Measurements from ENCODE around the gene COMMD3. TPM values are rescaled to one million over a fixed set of nuclear protein-coding genes. Genes with fewer than 3 reads are reported as not detected.
A peak's percentile ranks its signal among the peaks of the same experiment; 100 is the strongest.

The COMMD3 gene
- total and polyA plus RNA-seq, 7 experiments from 2014 or later = 33.9 to 83.7 (median 57.2) TPM

DNA sequence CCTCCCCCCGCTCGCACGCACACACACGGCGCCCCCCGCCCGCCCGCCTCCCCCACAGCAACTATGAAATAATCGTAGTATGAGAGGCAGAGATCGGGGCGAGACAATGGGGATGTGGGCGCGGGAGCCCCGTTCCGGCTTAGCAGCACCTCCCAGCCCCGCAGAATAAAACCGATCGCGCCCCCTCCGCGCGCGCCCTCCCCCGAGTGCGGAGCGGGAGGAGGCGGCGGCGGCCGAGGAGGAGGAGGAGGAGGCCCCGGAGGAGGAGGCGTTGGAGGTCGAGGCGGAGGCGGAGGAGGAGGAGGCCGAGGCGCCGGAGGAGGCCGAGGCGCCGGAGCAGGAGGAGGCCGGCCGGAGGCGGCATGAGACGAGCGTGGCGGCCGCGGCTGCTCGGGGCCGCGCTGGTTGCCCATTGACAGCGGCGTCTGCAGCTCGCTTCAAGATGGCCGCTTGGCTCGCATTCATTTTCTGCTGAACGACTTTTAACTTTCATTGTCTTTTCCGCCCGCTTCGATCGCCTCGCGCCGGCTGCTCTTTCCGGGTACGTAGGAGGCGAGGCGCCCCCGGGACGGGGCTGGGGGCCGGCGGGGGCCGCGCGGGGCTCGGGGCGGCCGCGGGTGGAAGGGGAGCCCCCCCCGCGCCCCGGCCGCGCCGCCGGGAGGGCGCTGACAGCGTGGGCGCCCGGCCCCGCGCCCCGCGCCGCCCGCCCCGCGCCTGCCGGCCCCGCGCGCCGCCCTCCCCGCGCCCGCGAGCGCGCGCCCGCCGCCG lies 5.2 kb downstream of the COMMD3 start:
- H3K4me3 ChIP-seq (ENCODE audit: low read length) = peak overlapping the region; percentile 57
- ChIA-PET POLR2A (interaction anchor here (1.0 to 3.7 kb wide), 3 partner anchors 10 to 92 kb away, joined by 6 to 28 read pairs (median 10); no protein-coding TSS in a partner anchor), CTCF (interaction anchor here (0.6 kb wide), 1 partner anchor 327 kb away, joined by 3 read pairs; no protein-coding TSS in a partner anchor)
- H3K36me3 ChIP-seq (ENCODE audit: control insufficient read depth in 2 of 3, insufficient read depth in 3 of 3, low read length in 3 of 3) = no peaks in the 10 kb centered on the region
- peaks cover 6 to 46% (median 38%) of the 10 kb centered on the region in 5 donors for H3K27me3 Mint-ChIP-seq
- DNase-seq = peak; percentile 54 to 76 (median 72)
- H3K4me3 Mint-ChIP-seq = peak overlapping the region; percentile 72 to 90 (median 85)
- ATAC-seq = peak; percentile 44
- H3K9me3 ChIP-seq (ENCODE audit: control insufficient read depth in 2 of 3, low read length in 3 of 3) = no peaks in the 10 kb centered on the region
- H3K36me3 Mint-ChIP-seq = peaks cover 0 to 31% (median 4%) of the 10 kb centered on the region in 5 donors
- peaks cover 0 to 14% (median 0%) of the 10 kb centered on the region in 11 donors for H3K9me3 Mint-ChIP-seq
- peak overlapping the region; percentile 77 for H3K27ac ChIP-seq (ENCODE audit: low read depth, low read length)
- peaks cover 22 to 42% of the 10 kb centered on the region in 2 donors for H3K4me1 ChIP-seq (ENCODE audit: control insufficient read depth in 2 of 2, insufficient read depth in 2 of 2, low read length in 2 of 2)
- peaks cover 22 to 75% (median 68%) of the 10 kb centered on the region in 7 donors for H3K4me1 Mint-ChIP-seq
- intact Hi-C loops (cut with micrococcal nuclease) = loop anchor here (1.0 to 10.0 kb wide), 9 partner anchors 12 to 826 kb away; partner anchors contain the start of genes MSRB2 (in 1 of the 2), PIP4K2A (in 1 of the 2) and SKIDA1 (in 1 of the 2)
- H3K27me3 ChIP-seq (ENCODE audit: control insufficient read depth in 2 of 2, insufficient read depth in 2 of 2, low read length in 2 of 2) = peaks cover 0 to 13% of the 10 kb centered on the region in 2 donors
- H3K27ac Mint-ChIP-seq = peak overlapping the region in 8 of 9 donors; percentile 66 to 91 (median 85)

DNA sequence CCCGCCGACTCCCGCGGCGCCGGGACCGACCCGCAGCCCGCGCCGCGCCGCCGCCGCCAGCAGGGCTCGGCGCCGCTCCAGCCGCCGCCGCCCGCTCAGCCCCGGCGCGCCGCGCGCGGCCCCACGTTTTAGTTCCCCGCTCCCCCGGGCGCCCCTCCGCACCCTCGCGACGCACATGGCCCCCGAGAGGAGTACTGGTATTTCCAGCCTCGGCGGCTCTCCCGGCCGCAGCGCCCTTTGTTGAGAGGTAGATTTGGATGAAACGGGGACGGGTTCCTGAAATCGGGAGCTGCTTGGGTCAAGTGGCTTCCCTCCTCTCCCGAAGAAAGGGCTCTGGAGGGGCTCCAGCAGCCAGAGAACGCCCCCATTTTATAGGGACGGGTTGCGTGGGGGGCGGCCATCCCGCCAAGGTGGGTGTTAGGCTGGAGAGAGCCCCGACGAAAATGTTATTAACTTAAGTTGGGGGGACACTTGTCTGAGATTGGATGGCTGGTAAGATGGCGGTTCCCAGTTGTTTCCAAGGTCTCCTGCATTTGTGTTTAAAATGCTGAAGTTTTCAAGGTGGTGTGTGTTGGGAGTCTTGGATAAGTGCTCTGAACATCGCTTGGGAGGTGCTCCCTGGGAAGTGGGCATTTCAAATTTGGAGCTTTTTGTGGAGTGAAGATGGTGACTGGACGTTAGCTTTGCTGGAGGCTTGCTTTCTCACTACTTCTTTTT lies 5.9 kb downstream of the COMMD3 start:
- H3K4me3 Mint-ChIP-seq = peak overlapping the region; percentile 80 to 94 (median 88)
- H3K27me3 Mint-ChIP-seq = peaks cover 6 to 49% (median 44%) of the 10 kb centered on the region in 5 donors
- peaks cover 0 to 32% (median 4%) of the 10 kb centered on the region in 5 donors for H3K36me3 Mint-ChIP-seq
- peaks cover 23 to 76% (median 68%) of the 10 kb centered on the region in 7 donors for H3K4me1 Mint-ChIP-seq
- no peak for ATAC-seq
- Histone ChIP-seq H3K27ac (ENCODE audit: low read depth, low read length) (peak overlapping the region; percentile 53), H3K27me3 (ENCODE audit: control insufficient read depth in 2 of 2, insufficient read depth in 2 of 2, low read length in 2 of 2) (peaks cover 0 to 13% of the 10 kb centered on the region in 2 donors), H3K4me3 (ENCODE audit: low read length) (peak overlapping the region; percentile 58), H3K9me3 (ENCODE audit: control insufficient read depth in 2 of 3, low read length in 3 of 3) (no peaks in the 10 kb centered on the region), H3K4me1 (ENCODE audit: control insufficient read depth in 2 of 2, insufficient read depth in 2 of 2, low read length in 2 of 2) (peaks cover 19 to 40% of the 10 kb centered on the region in 2 donors), H3K36me3 (ENCODE audit: control insufficient read depth in 2 of 3, insufficient read depth in 3 of 3, low read length in 3 of 3) (no peaks in the 10 kb centered on the region)
- ChIA-PET POLR2A (interaction anchor here (1.0 to 3.7 kb wide), 6 partner anchors 10 to 319 kb away, joined by 3 to 28 read pairs (median 8); partner anchors contain the start of gene DNAJC1), CTCF (interaction anchor here (1.0 kb wide), 1 partner anchor 9 kb away, joined by 3 read pairs; no protein-coding TSS in a partner anchor)
- intact Hi-C loops (cut with micrococcal nuclease) = loop anchor here (1.0 to 10.0 kb wide), 9 partner anchors 11 to 827 kb away; partner anchors contain the start of genes MSRB2 (in 1 of the 2), PIP4K2A (in 1 of the 2) and SKIDA1 (in 1 of the 2)
- peaks cover 0 to 16% (median 0%) of the 10 kb centered on the region in 11 donors for H3K9me3 Mint-ChIP-seq
- DNase-seq = peak in 3 of 9 donors; percentile 21 to 41 (median 38)
- peak overlapping the region; percentile 84 to 94 (median 90) for H3K27ac Mint-ChIP-seq

DNA sequence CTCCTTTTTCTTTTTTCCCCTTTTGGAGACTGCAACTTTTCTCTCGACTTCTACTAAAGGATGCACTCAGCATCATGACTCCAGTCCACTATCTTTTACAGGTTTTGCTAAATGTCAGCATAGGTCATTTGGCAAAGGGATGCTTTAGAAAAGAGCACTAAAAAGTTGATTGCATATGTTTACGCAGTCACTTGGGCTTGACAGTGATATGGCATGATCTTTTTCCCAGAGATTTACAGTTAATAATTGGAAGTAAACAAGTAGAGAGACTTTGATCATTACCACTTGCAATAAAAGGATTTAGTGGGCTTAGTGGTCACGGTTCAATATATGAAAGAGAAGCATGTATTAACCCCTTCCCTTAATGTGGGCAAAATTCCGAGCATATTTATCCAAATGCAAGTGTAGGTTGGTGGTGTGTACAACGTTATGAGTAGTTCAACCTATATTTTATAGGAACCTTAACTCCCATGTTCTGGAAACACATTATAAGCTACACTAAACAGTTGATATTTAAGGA lies 6.5 kb downstream of the COMMD3 start:
- peak overlapping the region; percentile 53 for H3K27ac ChIP-seq (ENCODE audit: low read depth, low read length)
- DNase-seq = no peak
- Mint-ChIP-seq H3K4me3 (peak overlapping the region; percentile 80 to 94 (median 88)), H3K27me3 (peaks cover 6 to 51% (median 44%) of the 10 kb centered on the region in 5 donors), H3K36me3 (peaks cover 0 to 34% (median 4%) of the 10 kb centered on the region in 5 donors), H3K27ac (peak overlapping the region; percentile 84 to 94 (median 90)), H3K4me1 (peaks cover 23 to 70% (median 62%) of the 10 kb centered on the region in 7 donors), H3K9me3 (peaks cover 0 to 16% (median 0%) of the 10 kb centered on the region in 11 donors)
- H3K36me3 ChIP-seq (ENCODE audit: control insufficient read depth in 2 of 3, insufficient read depth in 3 of 3, low read length in 3 of 3) = no peaks in the 10 kb centered on the region
- H3K9me3 ChIP-seq (ENCODE audit: control insufficient read depth in 2 of 3, low read length in 3 of 3) = no peaks in the 10 kb centered on the region
- intact Hi-C loops (cut with micrococcal nuclease) = loop anchor here (5.0 to 10.0 kb wide), 4 partner anchors 290 to 795 kb away; partner anchors contain the start of genes MSRB2 (in 1 of the 2), PIP4K2A (in 1 of the 2) and SKIDA1 (in 1 of the 2)
- peaks cover 0 to 13% of the 10 kb centered on the region in 2 donors for H3K27me3 ChIP-seq (ENCODE audit: control insufficient read depth in 2 of 2, insufficient read depth in 2 of 2, low read length in 2 of 2)
- ChIA-PET CTCF (interaction anchor here (1.0 to 1.3 kb wide), 2 partner anchors 9 to 17 kb away, joined by 3 to 4 read pairs; no protein-coding TSS in a partner anchor), POLR2A (interaction anchor here (0.6 to 3.7 kb wide), 6 partner anchors 9 to 319 kb away, joined by 3 to 28 read pairs (median 8); partner anchors contain the start of gene DNAJC1)
- ATAC-seq = no peak
- peaks cover 16 to 33% of the 10 kb centered on the region in 2 donors for H3K4me1 ChIP-seq (ENCODE audit: control insufficient read depth in 2 of 2, insufficient read depth in 2 of 2, low read length in 2 of 2)
- H3K4me3 ChIP-seq (ENCODE audit: low read length) = peak overlapping the region; percentile 58

DNA sequence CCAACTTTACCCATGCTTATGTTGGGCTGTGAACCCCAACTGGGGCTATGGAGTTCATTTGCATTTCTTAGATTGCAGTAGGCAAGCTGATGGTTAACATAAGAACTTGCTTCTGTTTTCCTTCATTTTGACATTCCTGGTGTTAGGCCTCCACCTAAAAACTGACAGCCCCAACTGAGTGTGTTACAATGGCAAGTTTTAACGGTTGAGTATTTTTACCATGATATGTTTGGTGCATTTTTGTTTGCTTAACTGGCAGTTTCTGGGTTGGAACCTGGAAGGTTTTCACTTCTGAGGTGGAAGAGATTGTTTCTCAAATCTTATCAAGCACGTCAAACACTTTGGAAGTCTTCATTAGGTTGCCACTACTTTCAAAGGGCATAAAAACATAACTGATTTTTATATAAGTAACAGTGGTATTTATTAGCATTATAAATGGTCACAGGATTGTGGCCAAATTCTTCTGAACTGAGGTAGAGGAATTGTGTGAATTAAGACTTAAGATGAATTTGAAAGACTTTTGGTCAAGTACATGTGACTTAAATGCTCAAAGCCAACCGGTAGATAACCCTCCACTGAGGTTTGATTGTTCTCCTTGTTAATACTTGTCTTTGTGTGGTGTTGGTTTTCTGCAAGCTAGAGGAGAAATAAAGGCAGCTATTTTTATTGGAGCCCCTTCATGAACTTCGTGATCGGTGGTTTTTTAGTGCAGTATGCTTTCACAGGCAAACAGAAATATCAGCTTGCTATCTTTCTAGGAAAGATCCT lies 7.5 kb downstream of the COMMD3 start:
- H3K4me3 Mint-ChIP-seq = peak overlapping the region; percentile 53 to 94 (median 88)
- ChIA-PET POLR2A (interaction anchor here (0.6 to 4.6 kb wide), 10 partner anchors 8 to 320 kb away, joined by 3 to 32 read pairs (median 10); partner anchors contain the start of genes COMMD3 and DNAJC1), CTCF (interaction anchor here (1.0 to 1.3 kb wide), 4 partner anchors 10 to 95 kb away, joined by 3 to 4 read pairs (median 4); no protein-coding TSS in a partner anchor)
- intact Hi-C loops (cut with micrococcal nuclease) = loop anchor here (2.0 to 10.0 kb wide), 6 partner anchors 15 to 796 kb away; partner anchors contain the start of genes MSRB2 (in 1 of the 2), PIP4K2A (in 1 of the 2) and SKIDA1 (in 1 of the 2)
- peaks cover 0 to 16% (median 0%) of the 10 kb centered on the region in 11 donors for H3K9me3 Mint-ChIP-seq
- no peak overlapping the region for H3K4me3 ChIP-seq (ENCODE audit: low read length)
- peak overlapping the region in 7 of 9 donors; percentile 54 to 94 (median 86) for H3K27ac Mint-ChIP-seq
- H3K27ac ChIP-seq (ENCODE audit: low read depth, low read length) = no peak overlapping the region
- no peaks in the 10 kb centered on the region for H3K9me3 ChIP-seq (ENCODE audit: control insufficient read depth in 2 of 3, low read length in 3 of 3)
- no peaks in the 10 kb centered on the region for H3K36me3 ChIP-seq (ENCODE audit: control insufficient read depth in 2 of 3, insufficient read depth in 3 of 3, low read length in 3 of 3)
- peaks cover 6 to 52% (median 43%) of the 10 kb centered on the region in 5 donors for H3K27me3 Mint-ChIP-seq
- H3K4me1 Mint-ChIP-seq = peaks cover 23 to 60% (median 53%) of the 10 kb centered on the region in 7 donors
- peaks cover 16 to 27% of the 10 kb centered on the region in 2 donors for H3K4me1 ChIP-seq (ENCODE audit: control insufficient read depth in 2 of 2, insufficient read depth in 2 of 2, low read length in 2 of 2)
- peaks cover 0 to 9% of the 10 kb centered on the region in 2 donors for H3K27me3 ChIP-seq (ENCODE audit: control insufficient read depth in 2 of 2, insufficient read depth in 2 of 2, low read length in 2 of 2)
- peaks cover 0 to 29% (median 4%) of the 10 kb centered on the region in 5 donors for H3K36me3 Mint-ChIP-seq
- ATAC-seq = no peak
- DNase-seq = no peak

DNA sequence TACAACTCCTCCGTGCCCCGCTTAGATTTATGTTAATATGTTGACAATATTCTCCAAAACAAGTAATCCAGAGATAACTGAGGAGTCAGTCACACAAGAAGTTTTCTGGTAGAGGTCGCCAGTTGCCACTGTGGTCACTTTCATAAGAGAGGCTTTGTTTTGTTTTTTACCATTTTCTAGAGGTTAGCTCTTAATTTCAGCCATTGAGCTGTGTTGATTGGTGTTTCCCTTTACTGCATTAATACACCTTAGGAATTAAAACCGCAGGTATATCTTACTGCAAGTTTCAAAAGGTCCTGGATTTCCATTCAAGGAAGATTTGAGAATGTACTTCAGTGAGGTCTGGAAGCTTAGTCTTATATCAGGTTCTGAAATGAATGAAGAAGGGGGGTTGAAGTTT lies 8.2 kb downstream of the COMMD3 start:
- intact Hi-C loops (cut with micrococcal nuclease) = loop anchor here (2.0 to 10.0 kb wide), 6 partner anchors 14 to 797 kb away; partner anchors contain the start of genes MSRB2 (in 1 of the 2), PIP4K2A (in 1 of the 2) and SKIDA1 (in 1 of the 2)
- peaks cover 23 to 53% (median 47%) of the 10 kb centered on the region in 7 donors for H3K4me1 Mint-ChIP-seq
- Histone ChIP-seq H3K36me3 (ENCODE audit: control insufficient read depth in 2 of 3, insufficient read depth in 3 of 3, low read length in 3 of 3) (peaks cover 0 to 3% (median 0%) of the 10 kb centered on the region in 3 experiments), H3K27ac (ENCODE audit: low read depth, low read length) (peak overlapping the region; percentile 72), H3K9me3 (ENCODE audit: control insufficient read depth in 2 of 3, low read length in 3 of 3) (no peaks in the 10 kb centered on the region), H3K4me3 (ENCODE audit: low read length) (peak overlapping the region; percentile 43), H3K4me1 (ENCODE audit: control insufficient read depth in 2 of 2, insufficient read depth in 2 of 2, low read length in 2 of 2) (peaks cover 14 to 26% of the 10 kb centered on the region in 2 donors), H3K27me3 (ENCODE audit: control insufficient read depth in 2 of 2, insufficient read depth in 2 of 2, low read length in 2 of 2) (peaks cover 0 to 9% of the 10 kb centered on the region in 2 donors)
- ATAC-seq = no peak
- no peak for DNase-seq
- H3K36me3 Mint-ChIP-seq = peaks cover 3 to 32% (median 6%) of the 10 kb centered on the region in 5 donors
- ChIA-PET POLR2A (interaction anchor here (1.1 to 4.6 kb wide), 5 partner anchors 7 to 113 kb away, joined by 3 to 32 read pairs (median 22); partner anchors contain the start of gene COMMD3), CTCF (interaction anchor here (1.2 kb wide), 2 partner anchors 65 to 96 kb away, joined by 4 read pairs; no protein-coding TSS in a partner anchor)
- H3K4me3 Mint-ChIP-seq = peak overlapping the region; percentile 80 to 94 (median 88)
- H3K27me3 Mint-ChIP-seq = peaks cover 6 to 51% (median 43%) of the 10 kb centered on the region in 5 donors
- H3K27ac Mint-ChIP-seq = peak overlapping the region; percentile 11 to 95 (median 86)
- peaks cover 0 to 16% (median 0%) of the 10 kb centered on the region in 11 donors for H3K9me3 Mint-ChIP-seq
